Embryonic facial prominence (tissue), 1 donor: Measurements from ENCODE around the gene GABRG3.

Experiments
- DNase-seq: peaks from one replicate; pipeline ENCODE4 v3.0.0-alpha.2; 2016; ENCODE audit errors: extremely low spot score

Gene GABRG3

DNA sequence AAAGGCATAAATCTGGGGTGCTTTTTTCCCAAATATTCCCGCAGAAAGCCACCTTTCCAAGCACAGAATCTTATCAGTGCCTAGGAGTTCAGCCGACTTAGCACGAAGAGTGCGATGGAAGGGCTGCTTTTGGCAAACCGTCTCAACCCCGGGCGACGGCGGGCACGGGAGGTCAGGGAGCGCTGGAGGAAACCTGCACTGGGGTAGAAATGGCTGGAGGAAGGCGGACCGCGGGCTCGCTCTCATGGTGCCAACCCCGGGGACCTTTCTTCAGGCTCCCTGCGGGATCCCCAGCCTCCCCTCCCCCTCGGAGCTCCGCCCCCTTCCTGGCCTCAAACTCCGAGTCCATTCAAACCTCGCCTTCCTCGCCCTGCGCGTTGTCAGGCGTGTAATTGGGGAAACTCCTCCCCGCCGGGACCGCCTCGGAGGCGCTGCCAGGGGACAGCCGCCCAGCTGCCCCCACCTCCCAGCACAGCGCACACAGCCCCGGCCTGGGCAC lies at the start of gene GABRG3:
GABRG3 (plus strand) TSS at position 470 of the 499 bp plus-strand sequence.
- no peak for DNase-seq

DNA sequence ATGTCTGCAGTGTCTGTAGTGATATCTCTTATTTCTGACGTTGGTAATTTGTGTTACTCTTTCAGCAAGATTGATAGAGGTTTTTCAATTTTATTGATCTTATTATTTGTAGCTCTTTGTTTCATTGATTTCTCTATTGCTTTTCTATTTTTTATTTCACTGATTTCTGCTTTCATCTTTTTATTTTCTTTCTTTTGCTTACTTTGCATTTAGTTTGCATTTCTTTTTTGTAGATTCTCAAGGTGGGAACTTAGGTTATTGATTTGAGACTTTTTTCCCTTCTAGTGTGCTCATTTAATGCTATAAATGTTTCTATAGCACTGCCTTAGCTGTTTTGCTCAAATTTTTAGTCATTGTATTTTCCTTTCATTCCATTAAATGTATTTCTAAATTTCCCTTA lies 49.5 kb upstream of the GABRG3 start:
- no peak for DNase-seq

DNA sequence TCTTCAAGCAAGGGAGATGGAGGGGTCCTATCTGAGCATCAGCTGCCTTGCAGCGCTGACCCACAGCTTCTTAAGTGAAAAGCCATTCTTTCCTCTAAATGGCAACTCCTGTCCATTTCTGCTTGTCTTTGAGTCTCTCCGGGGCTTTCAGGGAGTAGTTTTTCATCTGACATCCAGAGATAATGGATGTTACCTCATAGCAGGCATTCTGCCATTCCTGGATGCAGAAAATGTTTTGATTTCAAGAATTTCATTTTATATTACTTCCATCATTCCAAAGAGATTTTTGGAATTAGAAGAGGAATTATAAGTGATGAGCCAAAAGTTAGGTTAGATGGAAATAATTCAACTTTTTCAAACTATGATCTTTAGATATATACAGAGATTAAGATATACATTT lies 44.9 kb upstream of the GABRG3 start:
- DNase-seq = no peak

DNA sequence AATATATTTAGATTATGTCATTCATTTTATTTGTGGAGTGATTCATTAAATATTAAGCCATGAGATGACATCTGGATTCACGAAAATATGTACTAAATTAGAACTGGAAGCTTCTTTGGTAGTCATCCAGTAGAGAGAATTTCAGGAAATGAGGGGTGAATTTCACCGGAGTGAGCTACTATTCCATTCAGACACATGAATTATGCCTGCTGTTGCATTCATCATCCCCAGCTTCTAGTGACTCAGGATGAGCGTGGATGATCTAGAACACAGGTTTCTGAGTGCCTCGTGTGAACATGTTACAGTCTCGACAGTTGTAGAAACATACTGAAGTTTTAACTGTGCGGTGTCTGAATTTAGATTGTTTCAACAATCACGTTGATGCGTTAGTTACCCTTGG lies 42.9 kb upstream of the GABRG3 start:
- no peak for DNase-seq

DNA sequence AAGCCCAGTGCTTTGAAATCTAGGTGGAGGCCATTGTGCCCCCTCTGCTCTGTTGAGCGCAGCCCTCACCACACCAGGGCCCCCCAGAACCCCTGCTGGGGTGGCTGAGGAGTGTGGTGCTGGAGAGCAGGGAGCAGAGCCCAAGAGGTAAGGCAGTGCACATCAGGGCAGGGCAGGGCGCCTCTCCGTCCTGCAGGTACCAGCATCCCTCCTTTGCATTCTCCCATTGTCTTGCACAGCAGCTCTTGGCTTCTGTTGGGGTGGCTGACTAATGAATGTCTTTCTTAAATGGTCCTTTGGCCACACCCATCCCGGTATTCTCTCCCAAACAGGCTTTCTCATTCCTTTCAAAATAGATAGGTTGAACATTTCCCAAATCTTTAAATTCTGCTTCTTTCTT lies 41.4 kb upstream of the GABRG3 start:
- no peak for DNase-seq

DNA sequence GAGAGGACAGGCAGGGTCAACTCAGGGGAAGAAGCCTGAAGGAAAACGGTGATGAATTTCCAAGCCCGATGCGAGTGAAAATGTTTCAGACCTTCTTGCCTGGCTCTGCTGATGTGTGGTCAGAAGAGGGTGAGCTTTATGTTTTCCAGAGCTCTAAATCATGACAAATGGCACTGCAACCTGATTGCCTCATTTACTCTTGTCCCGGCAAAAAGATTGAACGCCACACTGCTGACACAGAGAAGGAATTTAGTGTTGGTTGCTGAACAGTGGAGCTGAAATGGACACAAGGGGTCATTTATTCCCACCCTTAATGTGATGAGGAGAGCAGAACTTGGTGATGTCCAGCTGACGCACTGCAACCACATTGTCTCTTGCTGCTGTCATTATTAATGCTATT lies 36.1 kb upstream of the GABRG3 start:
- DNase-seq = no peak

DNA sequence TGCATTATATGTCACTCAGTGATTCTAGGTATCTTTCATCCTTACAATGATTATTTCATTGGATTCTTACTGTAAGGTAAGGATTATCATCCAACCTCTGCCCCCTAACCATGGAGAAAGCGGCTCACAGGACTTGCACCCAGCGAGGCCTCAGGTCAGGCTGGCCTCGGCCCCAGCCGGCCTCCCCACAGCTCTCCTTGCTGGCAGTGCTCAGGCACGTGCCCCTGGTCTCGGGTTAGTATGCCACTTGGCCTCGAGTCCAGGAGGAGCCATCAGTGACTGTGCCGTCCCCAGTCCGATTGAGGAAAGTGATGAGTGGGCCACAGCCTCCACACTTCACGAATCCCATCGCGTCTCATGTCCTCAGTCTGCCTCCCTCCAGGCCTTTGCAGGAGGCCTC lies 35.7 kb upstream of the GABRG3 start:
- DNase-seq = no peak

DNA sequence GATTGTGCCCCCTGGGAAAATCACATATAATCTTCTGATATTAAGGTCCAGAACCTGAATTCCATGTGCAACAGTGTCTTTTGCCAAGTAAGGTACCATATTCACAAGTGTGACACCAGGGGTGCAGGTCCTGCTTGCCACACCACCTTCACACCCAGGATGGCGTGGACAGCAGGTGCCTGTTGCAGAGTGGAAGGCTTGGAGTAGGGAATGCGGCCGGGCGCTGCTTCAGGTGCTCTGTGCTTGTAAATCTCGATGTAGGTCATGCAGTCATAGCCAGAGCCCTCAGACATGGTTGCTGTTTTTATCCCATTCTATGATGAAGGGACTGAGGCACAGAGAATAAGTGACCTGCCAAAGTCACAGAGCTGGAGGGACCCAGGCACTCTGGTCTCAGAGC lies 34.5 kb upstream of the GABRG3 start:
- DNase-seq = no peak

DNA sequence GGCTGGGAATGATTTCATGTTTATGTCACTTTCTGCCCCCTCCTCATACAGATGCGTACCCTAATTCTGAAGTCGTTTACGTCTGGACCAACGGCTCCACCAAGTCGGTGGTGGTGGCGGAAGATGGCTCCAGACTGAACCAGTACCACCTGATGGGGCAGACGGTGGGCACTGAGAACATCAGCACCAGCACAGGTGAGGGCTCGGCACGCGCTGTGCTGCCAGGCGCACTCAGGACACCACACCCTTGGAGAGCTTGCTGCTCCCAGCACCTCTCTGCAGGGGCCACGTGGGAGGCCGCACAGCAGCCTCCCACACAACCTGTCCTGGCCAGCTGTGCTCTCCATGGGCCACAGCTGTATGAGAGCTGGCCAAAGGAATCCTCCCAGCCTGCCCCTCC lies 33.8 kb upstream of the GABRG3 start:
- DNase-seq = no peak

DNA sequence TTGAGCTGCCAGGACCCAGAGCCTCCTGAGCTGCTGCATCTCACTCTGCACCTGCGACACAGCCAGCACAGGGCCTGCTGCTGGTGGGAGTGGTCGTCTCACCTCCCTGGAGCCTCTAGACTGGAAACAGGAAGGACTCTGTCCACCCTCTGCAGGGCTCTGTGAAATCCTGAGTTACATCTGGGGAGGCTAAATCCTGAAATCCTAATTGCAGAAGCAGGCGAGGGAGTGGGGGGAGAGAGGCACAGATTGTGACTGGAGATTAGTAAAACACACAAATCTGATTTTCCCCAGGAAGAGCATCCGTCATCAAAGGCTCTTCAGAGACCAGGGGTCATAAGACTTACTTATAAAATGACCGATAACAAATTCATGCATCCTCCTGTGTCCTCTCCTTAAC lies 31.6 kb upstream of the GABRG3 start:
- DNase-seq = no peak

DNA sequence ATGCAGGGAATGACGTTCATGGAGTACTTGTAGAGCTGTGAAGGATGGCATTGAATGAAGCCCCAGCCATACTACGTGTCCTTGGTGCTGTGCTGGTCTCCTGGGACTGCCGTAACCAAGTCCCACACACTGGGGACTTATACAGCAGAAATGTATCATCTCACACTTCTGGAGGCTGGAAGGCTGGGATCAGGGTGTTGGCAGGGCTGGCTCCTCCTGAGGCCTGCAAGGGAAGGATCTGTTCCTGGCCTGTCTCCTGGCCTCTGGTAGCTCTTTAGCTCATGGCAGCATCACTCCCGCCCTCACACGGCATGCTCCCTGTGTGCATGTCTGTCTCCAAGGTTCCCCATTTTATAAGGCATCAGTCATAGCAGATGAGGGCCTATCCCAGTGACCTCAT lies 29.5 kb upstream of the GABRG3 start:
- no peak for DNase-seq

DNA sequence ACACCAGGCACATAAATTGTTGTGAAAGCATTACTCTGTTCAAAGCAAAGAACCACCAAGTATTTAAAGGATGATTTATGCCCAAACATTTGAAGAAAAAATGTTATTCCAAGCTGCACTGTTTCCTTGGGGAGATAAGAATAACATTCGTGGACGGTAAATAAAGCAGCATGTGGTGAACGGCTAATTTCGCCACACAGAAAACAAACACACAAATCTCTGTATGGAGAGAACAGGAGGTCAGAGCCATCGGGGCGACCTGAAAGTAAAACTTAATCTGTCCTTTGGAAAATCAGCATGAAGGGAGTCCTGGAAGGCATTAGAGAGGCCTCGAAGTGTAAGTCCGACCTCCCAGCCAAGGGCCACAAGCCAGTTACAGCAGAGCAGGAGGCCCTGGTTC lies 27.1 kb upstream of the GABRG3 start:
- DNase-seq = no peak

DNA sequence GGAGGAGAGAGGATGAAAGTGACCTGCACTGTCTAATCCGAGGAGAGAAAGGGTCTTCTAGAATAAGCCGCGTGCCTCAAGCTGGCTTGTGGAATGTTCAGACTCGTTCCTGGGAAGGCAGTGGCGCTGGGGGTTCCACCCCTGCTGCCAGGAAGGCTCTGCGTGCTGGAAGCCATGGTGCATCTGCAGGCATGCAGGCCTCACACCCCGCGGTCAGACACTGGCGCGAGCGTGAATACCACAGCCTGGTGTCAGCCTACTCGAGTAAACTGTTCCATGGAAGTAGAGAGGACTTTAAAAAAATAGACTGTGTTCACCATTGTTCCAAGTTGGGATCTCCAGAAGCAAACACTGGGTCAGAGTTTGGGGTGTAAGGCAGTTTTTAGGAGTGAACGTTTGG lies 25.9 kb upstream of the GABRG3 start:
- no peak for DNase-seq

DNA sequence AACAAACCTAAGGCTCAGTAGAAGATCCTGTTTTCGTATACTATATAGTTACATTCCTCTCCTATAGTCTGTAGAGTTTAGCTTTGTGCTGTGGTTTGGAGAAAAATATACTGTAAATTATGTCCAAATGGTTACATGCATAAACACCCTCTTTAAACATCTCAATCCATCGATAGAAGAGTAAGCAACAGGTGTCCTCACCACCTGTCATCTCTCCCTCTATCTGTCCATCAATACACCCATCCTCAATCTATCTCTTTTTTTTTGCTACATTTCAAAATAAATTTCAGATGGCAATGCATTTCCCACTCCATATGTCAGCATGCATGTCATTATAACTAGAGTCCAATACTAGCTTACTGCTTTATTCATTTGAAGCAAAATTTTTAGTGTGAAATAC lies 21.0 kb upstream of the GABRG3 start:
- no peak for DNase-seq

DNA sequence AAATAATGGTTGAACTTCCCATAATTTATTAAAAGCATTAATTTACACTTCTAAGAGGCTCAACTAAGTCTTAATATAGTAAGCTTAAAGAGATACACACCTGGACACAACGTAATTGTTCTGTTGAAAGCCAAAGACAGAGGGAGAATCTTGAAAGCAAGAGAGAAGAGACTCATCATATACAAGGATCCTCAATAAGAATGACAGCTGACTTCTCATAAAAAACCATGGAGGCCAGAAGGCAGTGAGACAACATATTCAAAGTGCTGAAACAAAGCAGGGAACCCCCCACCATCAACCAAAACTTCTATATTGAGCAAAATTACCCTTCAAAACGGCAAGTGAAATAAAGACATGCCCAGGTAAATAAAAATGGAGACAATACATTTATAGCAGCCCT lies 16.6 kb upstream of the GABRG3 start:
- DNase-seq = no peak

DNA sequence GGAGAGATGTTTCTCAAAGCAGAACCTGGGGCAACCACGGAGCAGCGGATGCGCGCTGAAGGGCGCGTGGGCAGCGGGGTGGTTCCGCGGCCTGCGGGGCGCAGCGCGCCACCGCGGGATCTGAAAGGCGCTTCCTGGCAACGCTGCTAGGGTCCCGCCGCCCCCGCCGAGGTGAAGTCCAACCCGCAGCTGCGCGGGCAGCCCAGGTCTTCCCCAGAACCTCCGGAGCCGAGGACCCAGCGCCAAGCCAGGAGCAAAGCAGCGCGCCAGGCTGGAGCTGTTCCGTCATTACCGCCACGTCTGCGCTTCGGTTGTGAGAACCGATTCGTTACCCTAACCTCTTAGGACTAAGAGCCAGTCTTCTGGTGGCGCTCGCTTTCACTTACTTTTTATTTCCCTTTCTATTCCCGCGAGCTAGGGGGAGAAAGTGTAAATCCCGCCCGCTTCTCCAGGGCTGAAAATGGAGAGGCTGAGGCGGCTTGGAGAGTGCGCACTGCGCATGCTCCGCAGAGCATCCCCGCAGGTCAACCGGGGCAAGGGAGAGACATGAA lies 3.2 kb upstream of the GABRG3 start:
- peak; percentile 34 for DNase-seq

DNA sequence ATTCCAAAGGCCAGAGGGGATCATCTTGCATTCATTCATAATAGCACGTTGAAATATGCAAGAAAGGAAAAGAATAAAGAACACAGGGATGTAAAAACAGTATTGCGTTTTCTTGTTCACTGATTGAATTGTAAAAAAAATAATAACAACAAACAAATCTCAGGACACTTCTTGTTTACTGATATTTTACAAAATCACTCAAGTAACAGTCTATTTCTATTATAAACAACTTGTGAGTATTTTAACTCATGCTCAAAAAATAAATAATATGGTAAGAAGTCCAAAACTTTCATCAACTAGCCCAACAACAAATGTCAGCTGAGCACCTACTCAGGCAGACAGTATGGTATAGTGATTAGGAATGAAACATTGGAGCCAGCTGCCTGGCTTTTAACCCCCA lies 2.2 kb upstream of the GABRG3 start:
- no peak for DNase-seq

DNA sequence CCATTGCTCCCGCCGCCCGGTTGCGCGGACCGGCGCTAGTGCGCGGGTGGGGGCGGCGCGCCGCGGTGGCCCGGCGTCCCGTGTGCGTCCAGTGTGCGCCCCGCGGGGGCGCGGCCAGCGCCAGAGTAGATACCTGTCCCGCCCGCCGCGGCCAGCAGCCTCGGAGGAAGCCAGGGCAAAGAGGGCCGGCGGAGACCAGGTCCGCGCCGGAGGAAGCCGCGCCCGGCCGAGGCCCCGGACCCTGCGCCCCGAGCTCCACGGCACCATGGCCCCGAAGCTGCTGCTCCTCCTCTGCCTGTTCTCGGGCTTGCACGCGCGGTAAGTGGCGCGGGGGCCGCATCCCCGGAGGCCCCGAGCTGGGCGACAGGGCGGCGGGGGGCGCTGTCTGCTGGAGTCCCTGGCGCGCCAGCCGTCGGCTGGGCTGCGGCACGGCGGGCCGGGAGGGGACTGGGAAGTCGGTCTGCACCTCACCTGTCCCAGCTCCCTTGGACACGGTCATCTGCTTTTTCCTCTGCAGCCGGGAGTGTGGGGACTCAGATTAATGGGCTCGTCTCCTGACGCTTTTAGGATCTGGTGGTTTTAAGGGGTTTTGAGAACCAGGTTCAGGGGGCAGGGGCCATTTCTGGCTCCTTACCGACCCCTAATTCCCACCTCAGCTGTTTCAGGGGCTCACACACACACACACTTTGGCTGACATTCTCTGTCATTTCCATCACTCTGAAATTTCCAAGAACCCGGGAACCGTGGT lies 464 bp downstream of the GABRG3 start:
- no peak for DNase-seq

DNA sequence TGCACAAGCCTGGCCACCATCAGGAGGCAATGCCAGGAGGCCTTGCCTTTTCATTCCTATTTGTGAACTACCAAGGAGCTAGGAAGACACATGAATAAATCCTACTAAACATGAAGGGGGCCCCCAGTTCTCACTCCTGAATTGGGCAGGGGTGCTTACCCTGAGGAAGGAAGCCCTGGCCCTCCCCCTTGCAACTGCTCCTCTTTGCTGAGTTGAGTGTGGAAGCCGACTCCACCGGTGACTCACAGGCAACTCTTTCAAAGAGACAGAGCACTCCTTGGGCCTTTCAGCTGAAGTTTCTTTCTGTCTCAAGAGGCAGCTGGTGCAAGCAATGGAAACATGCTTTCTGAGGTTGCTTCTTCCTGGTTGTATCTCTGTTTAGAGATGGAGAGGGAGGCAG lies 1.7 kb downstream of the GABRG3 start:
- DNase-seq = no peak

DNA sequence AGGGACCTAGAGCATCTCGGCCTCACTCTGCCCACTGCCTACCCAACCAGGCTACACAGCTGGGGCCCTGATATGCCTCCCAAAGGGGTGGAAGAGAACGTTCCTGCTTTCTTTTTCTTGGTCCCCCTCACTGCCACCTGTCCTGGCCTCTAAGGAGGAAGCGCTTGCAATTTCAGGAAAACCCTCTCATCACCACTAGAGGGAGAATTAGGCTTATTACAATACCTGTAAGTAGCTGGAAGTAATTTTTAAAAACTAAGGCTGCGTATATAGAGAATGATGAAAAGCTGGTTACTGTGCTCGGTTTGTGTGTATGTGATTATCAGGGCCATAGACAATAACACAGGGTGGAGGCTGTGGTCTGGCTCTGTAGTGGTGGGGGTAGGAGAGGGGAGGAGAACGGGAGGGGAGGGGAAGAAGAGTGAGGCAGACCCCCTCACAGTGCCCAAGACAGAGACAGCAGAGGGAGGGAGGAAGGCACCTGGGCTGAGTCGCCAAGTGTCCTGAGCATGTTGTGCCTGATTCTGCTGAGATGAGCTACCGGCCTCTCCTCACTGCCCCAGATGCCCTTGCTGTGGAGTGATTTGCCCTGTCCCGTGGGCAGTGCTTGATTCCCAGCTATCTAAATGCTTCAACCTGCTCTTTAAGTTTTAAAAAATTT lies 3.3 kb downstream of the GABRG3 start:
- DNase-seq = peak; percentile 17

DNA sequence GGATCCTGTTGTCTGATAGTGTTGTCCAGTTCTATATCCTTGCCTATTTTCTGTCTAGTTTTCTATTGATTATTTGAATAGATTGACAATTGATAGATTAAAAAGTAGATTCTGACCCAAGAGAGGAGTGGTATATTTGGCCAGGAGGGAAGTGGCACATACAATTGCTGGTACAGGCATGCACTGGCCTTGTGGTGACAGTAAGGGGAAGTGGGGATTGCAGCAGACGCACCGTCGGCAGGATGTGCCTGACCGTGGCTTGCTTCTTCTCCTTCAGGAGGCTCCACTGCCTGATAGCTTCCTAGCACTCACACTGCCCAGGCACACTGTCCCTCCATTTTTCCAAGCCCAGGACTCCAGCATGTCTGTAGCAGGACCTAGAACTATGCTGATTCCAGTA lies 10.5 kb downstream of the GABRG3 start:
- DNase-seq = no peak

DNA sequence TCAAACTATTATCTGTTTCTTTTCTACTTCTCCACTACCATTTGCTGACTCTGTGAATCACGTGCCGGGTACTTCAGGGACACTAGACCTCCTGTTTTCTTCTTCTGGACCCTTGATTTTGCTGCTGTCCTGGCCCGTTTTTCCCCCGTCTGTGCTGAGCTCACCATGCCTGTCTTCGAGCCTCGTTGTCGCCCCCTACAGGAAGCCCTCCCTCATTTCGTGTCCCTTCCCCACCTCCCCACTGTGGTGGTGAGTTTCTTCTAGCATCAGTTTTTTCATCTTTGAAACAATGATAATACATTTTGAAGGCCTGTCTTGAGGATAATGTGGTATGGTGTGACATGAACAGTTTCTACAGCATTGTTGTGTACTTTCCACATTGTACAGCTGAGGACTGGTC lies 12.8 kb downstream of the GABRG3 start:
- no peak for DNase-seq

DNA sequence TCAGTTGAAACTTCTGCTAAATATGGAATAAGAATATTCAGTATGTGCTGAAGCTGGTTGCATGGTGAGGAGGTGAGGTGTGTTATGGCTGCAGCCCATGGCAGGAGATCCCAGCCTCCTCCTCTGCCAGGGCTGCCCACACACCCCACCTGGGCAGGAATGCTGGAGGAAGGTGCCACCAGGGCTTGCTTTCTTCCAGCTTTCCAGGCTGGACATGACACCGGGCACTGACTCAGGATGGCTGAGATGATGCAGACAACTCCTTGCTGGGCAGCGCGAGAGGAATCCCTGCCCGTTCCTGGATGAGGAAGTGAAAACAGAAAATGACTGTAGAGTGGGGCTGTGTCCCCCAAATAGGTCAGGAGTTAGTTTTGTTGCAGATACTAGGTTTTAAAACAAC lies 14.1 kb downstream of the GABRG3 start:
- DNase-seq = no peak
